Activated naive CD4-positive, alpha-beta T cell (primary cell): ENCODE data around the gene DOCK4.

Experiments used
- DNase-seq, 4 experiments: peaks; one replicate each; lab custom pipeline; 2025; lab: John Stamatoyannopoulos, UW

Gene DOCK4

GRCh38 chr7:111806232-111806631, 400.0 kb downstream of the DOCK4 start:
- no peak for DNase-seq

- DNase-seq: no peak
These were observed 403.0 kb downstream of the DOCK4 start for GRCh38 chr7:111803015-111803758.

- DNase-seq: no peak
These were observed 403.9 kb downstream of the DOCK4 start for GRCh38 chr7:111802194-111802772.

- no peak for DNase-seq
These were observed 404.9 kb downstream of the DOCK4 start for GRCh38 chr7:111801277-111801676.

- no peak for DNase-seq
These were observed 409.5 kb downstream of the DOCK4 start for GRCh38 chr7:111796671-111797070.

GRCh38 chr7:111789870-111790269, 416.3 kb downstream of the DOCK4 start:
- DNase-seq: no peak

GRCh38 chr7:111789048-111789320, 417.2 kb downstream of the DOCK4 start:
- DNase-seq: no peak

GRCh38 chr7:111788286-111789047, 417.7 kb downstream of the DOCK4 start:
- no peak for DNase-seq

GRCh38 chr7:111787741-111788140, 418.5 kb downstream of the DOCK4 start:
- DNase-seq: no peak

GRCh38 chr7:111787099-111787498, 419.1 kb downstream of the DOCK4 start:
- DNase-seq: no peak

- DNase-seq: no peak
These were observed 421.1 kb downstream of the DOCK4 start for GRCh38 chr7:111785076-111785475.

- DNase-seq: no peak
These were observed 421.9 kb downstream of the DOCK4 start for GRCh38 chr7:111784296-111784695.

- no peak for DNase-seq
These were observed 422.3 kb downstream of the DOCK4 start for GRCh38 chr7:111783854-111784253.

- DNase-seq: no peak
These were observed 425.7 kb downstream of the DOCK4 start for GRCh38 chr7:111780527-111780926.

- DNase-seq: no peak
These were observed 431.0 kb downstream of the DOCK4 start for GRCh38 chr7:111775206-111775605.

GRCh38 chr7:111772716-111773115, 433.5 kb downstream of the DOCK4 start:
- no peak for DNase-seq

- no peak for DNase-seq
These were observed 434.6 kb downstream of the DOCK4 start for GRCh38 chr7:111771638-111772037.

GRCh38 chr7:111770116-111770515, 436.1 kb downstream of the DOCK4 start:
- DNase-seq: no peak

GRCh38 chr7:111765751-111766643, 440.2 kb downstream of the DOCK4 start:
- DNase-seq: no peak

GRCh38 chr7:111763221-111763801, 442.9 kb downstream of the DOCK4 start:
- no peak for DNase-seq

- DNase-seq: no peak
These were observed 443.4 kb downstream of the DOCK4 start for GRCh38 chr7:111762799-111763198.

GRCh38 chr7:111762211-111762610, 444.0 kb downstream of the DOCK4 start:
- no peak for DNase-seq
